CD8-positive, alpha-beta memory T cell (primary cell): Measurements from ENCODE around the gene FMR1. TPM values are rescaled to one million over a fixed set of nuclear protein-coding genes. Genes with fewer than 3 reads are reported as not detected.

Source experiments
- polyA plus RNA-seq: library from polyadenylated mRNA; unstranded; fragments of 300-500 nt; fragmentation: Illumina TruSeq; gene quantifications from one replicate; pipeline ENCODE4 v1.2.3, GENCODE V29; 2021
- total RNA-seq, 2 experiments: library from RNA; stranded (reverse); gene quantifications; one replicate each; pipeline ENCODE4 v1.2.3, GENCODE V29; 2021

Gene FMR1
- total and polyA plus RNA-seq, 3 experiments from 2014 or later, result 7.2 to 42.7 (median 38.7) TPM

Other genes starting within 250 kb of the FMR1 start
- gene FMR1NB, start 69.4 kb downstream of the FMR1 start, total RNA-seq, result not detected
- gene FMR1NB, start 69.4 kb downstream of the FMR1 start, polyA plus RNA-seq, result not detected